Central memory CD8-positive, alpha-beta T cell (primary cell): ENCODE data around the gene CERK.

Source experiments
- ATAC-seq: fragments of 150-1000 bp; cut with Tn5 transposase; replicated peaks from 2 replicates; pipeline ENCODE4 v1.10.0; 2022; ENCODE audit warnings: mild to moderate bottlenecking, moderate FRiP score, moderate number of reproducible peaks; ENCODE audit not compliant: poor library complexity, severe bottlenecking; ENCODE audit errors: extremely low read depth
- DNase-seq, 2 donors: peaks; one replicate each; pipeline ENCODE4 v3.0.0; 2021; ENCODE audit warnings: low spot score in 2 of 2
- H3K27ac Mint-ChIP-seq: one replicate; pipeline ENCODE4 v1.8.0; 2022; ENCODE audit warnings: low read depth, mild to moderate bottlenecking, moderate library complexity, mixed read lengths
- H3K27me3 Mint-ChIP-seq: one replicate; pipeline ENCODE4 v1.8.0; 2022; ENCODE audit warnings: mixed read lengths
- H3K36me3 Mint-ChIP-seq: one replicate; pipeline ENCODE4 v1.8.0; 2022; ENCODE audit warnings: mild to moderate bottlenecking, moderate library complexity, mixed read lengths; ENCODE audit not compliant: insufficient read depth
- H3K4me1 Mint-ChIP-seq: one replicate; pipeline ENCODE4 v1.8.0; 2022; ENCODE audit warnings: mixed read lengths
- H3K4me3 Mint-ChIP-seq: one replicate; pipeline ENCODE4 v1.8.0; 2022; ENCODE audit warnings: mild to moderate bottlenecking, moderate library complexity, mixed read lengths
- H3K9me3 Mint-ChIP-seq: one replicate; pipeline ENCODE4 v1.8.0; 2022; ENCODE audit warnings: mixed read lengths

The CERK gene

DNA sequence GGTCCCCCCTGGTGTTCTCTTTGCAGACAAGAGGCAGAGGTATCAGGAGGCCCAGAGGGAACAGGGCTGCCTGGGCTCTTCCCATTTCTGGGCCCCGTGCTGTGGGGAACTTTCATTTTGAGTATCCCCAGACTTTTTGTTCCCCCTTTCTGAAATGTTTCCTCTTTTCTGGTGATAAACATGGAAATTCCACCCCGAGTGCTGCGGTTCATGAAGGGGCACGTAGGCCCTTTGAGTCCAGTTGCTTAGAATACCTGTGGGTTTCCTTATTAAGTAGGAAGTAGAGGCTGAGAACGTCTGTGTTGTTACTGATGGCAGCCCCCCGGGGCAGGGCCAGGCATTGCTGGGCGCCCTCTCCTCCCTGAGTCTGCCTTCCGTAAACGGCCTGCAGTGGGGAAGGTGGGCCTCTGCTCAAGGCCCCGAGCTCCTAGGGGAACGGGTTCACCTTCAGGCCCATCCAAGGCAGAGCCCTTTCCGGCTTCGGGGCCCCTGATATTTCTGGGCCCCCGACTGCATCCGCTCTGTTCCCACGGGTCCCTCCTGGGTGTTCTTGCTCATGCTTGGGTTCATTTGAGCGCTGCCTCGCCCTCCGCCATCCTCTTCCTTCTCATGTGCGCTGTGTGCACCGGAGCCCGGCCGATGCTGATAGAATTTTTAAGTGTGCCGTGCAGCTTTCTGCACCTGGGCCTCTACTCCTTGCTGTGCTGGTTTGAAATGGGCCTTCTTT lies 36.4 kb upstream of the CERK start:
- Mint-ChIP-seq H3K27me3 (no peaks in the 10 kb centered on the region), H3K27ac (peak overlapping the region; percentile 77), H3K9me3 (no peaks in the 10 kb centered on the region), H3K4me1 (peaks cover 60% of the 10 kb centered on the region), H3K36me3 (peaks cover 9% of the 10 kb centered on the region), H3K4me3 (peak overlapping the region; percentile 62)
- ATAC-seq, result peak; percentile 62
- no peak for DNase-seq

- H3K27ac Mint-ChIP-seq, result no peak overlapping the region
- H3K36me3 Mint-ChIP-seq, result peaks cover 10% of the 10 kb centered on the region
- no peaks in the 10 kb centered on the region for H3K9me3 Mint-ChIP-seq
- no peaks in the 10 kb centered on the region for H3K27me3 Mint-ChIP-seq
- DNase-seq (no peak), ATAC-seq (no peak)
- H3K4me3 Mint-ChIP-seq, result no peak overlapping the region
- peaks cover 70% of the 10 kb centered on the region for H3K4me1 Mint-ChIP-seq
Observed at GRCh38 chr22:46773076-46773475, 35.0 kb upstream of the CERK start.

DNA sequence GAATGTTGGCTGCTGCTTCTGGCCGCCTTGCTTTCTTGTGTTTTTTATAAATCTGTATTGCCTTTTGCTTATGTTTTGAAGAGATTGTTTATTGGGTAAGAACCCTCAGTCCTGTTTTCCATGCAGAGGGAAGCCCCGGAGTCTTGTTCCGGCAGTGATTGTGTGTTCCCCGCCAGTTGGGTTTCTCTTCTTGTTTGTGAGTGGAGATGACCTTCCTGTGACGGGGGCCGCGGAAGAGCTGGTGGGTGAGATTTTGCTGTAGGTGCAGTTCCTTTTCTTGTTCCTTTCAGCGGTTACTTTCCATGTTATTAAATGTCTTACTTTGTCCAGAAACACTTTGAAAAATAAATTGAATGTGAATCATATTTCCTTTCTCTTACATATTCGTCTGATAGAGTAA lies 32.7 kb upstream of the CERK start:
- Mint-ChIP-seq H3K36me3 (peaks cover 10% of the 10 kb centered on the region), H3K4me1 (peaks cover 64% of the 10 kb centered on the region), H3K27me3 (no peaks in the 10 kb centered on the region), H3K4me3 (no peak overlapping the region), H3K27ac (peak overlapping the region; percentile 58), H3K9me3 (no peaks in the 10 kb centered on the region)
- DNase-seq (no peak), ATAC-seq (no peak)

DNA sequence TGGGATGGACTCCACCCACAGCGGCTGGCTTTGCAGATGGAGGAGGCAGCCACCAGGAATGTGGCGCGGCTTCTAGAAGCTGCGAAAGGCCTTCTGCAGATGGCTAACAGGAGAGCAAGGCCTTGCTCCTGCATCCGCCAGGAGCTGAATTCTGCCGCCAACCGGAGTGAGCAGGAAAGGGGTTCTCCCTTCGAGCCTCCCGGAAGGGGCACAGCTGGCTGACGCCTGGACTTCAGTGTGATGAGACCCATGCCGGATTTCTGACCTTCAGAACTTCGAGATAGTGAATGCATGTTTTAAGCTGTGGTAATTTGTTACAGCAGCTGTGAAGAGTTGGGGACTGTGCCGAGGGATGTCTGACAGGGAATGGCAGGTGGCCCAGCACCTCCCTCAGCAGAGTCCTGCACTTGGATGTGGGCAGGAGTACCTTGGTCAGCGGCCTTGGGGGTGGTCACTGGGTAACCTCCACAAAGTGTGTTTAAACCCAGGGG lies 32.1 kb upstream of the CERK start:
- Mint-ChIP-seq H3K4me1 (peaks cover 63% of the 10 kb centered on the region), H3K36me3 (peaks cover 13% of the 10 kb centered on the region), H3K27ac (peak overlapping the region; percentile 58), H3K4me3 (no peak overlapping the region), H3K9me3 (no peaks in the 10 kb centered on the region), H3K27me3 (no peaks in the 10 kb centered on the region)
- ATAC-seq (no peak), DNase-seq (no peak)

- peaks cover 63% of the 10 kb centered on the region for H3K4me1 Mint-ChIP-seq
- H3K36me3 Mint-ChIP-seq, result peaks cover 13% of the 10 kb centered on the region
- DNase-seq, result no peak
- H3K4me3 Mint-ChIP-seq, result no peak overlapping the region
- H3K27me3 Mint-ChIP-seq, result no peaks in the 10 kb centered on the region
- no peak for ATAC-seq
- no peaks in the 10 kb centered on the region for H3K9me3 Mint-ChIP-seq
- peak overlapping the region; percentile 58 for H3K27ac Mint-ChIP-seq
Observed at GRCh38 chr22:46769706-46770105, 31.7 kb upstream of the CERK start.

DNA sequence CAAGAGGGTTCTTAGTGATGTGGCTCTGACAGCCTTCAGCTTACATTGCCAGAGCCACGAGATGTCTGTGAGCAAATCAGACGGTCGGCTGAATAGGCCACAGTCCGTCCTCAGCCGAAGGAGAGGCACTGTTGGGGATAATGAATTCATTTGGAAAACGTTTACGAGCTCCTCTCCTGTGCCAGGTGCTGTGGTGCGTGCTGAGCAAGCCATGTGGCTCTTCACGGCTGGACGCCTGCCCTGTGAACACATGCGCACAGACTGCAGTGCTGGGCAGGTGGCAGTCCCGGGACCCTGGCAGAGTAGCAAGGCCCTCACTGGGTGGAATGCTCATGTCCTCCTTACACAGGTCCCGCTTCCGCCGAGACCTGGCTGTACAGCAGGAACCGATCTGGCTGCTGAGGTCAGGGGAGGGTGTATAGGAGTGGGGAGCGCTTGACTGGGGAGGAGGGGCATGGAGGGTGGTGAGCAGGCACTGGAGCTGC lies 31.2 kb upstream of the CERK start:
- ATAC-seq (no peak), DNase-seq (no peak)
- Mint-ChIP-seq H3K27me3 (no peaks in the 10 kb centered on the region), H3K9me3 (no peaks in the 10 kb centered on the region), H3K36me3 (peaks cover 13% of the 10 kb centered on the region), H3K27ac (peak overlapping the region; percentile 58), H3K4me3 (no peak overlapping the region), H3K4me1 (peaks cover 64% of the 10 kb centered on the region)

- Mint-ChIP-seq H3K36me3 (peaks cover 24% of the 10 kb centered on the region), H3K27me3 (no peaks in the 10 kb centered on the region)
- no peak for ATAC-seq
Observed at GRCh38 chr22:46767249-46767985, 29.4 kb upstream of the CERK start.

GRCh38 chr22:46766611-46767010 lies 28.6 kb upstream of the CERK start:
- Mint-ChIP-seq H3K4me3 (no peak overlapping the region), H3K27ac (peak overlapping the region; percentile 86), H3K9me3 (no peaks in the 10 kb centered on the region), H3K36me3 (peaks cover 30% of the 10 kb centered on the region), H3K4me1 (peaks cover 81% of the 10 kb centered on the region), H3K27me3 (no peaks in the 10 kb centered on the region)
- ATAC-seq (no peak), DNase-seq (no peak)

More at GRCh38 chr22:46767249-46767985, 29.4 kb upstream of the CERK start:
- Mint-ChIP-seq H3K9me3 (no peaks in the 10 kb centered on the region), H3K4me1 (peaks cover 73% of the 10 kb centered on the region), H3K27ac (peak overlapping the region; percentile 86), H3K4me3 (peak overlapping the region; percentile 23)
- DNase-seq, result no peak

- DNase-seq, result no peak
- H3K4me3 Mint-ChIP-seq, result no peak overlapping the region
Observed at GRCh38 chr22:46764779-46765485, 26.9 kb upstream of the CERK start.

DNA sequence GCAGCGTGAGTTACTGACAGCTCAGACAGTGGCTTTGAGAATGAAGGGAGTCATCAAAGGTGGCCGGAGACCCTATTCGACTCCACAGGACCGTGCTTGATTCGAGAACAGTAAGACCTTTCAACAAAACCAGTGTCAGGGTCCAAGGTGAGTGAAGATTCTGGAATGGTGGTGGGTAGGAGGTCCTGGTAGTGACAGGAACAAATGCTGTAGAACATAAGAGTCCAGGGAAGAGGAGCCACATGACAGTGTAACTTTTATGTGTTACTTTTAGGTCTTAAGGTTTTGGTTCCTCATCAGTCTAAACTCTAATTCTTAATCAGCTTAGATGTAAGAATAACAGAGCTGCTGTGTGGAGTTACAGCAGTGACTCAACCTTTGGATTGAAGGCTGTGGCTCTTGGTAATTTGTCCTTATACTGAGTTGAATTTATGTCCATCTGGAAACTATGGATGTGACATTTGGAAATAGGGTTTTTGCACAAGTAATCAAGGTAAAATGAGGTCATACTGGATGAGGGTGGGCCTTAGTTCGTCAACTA lies 26.2 kb upstream of the CERK start:
- ATAC-seq (no peak), DNase-seq (no peak)
- Mint-ChIP-seq H3K9me3 (no peaks in the 10 kb centered on the region), H3K27ac (peak overlapping the region; percentile 99), H3K4me3 (peak overlapping the region; percentile 96), H3K27me3 (no peaks in the 10 kb centered on the region), H3K36me3 (peaks cover 26% of the 10 kb centered on the region), H3K4me1 (peaks cover 72% of the 10 kb centered on the region)

More at GRCh38 chr22:46764779-46765485, 26.9 kb upstream of the CERK start:
- no peaks in the 10 kb centered on the region for H3K27me3 Mint-ChIP-seq
- ATAC-seq, result no peak
- H3K27ac Mint-ChIP-seq, result peak overlapping the region; percentile 99
- H3K9me3 Mint-ChIP-seq, result no peaks in the 10 kb centered on the region
- H3K36me3 Mint-ChIP-seq, result peaks cover 26% of the 10 kb centered on the region
- peaks cover 80% of the 10 kb centered on the region for H3K4me1 Mint-ChIP-seq

- peak; percentile 52 for ATAC-seq
- H3K4me3 Mint-ChIP-seq, result peak overlapping the region; percentile 96
- peak overlapping the region; percentile 99 for H3K27ac Mint-ChIP-seq
- DNase-seq, result peak in 1 of 2 donors; percentile 34
- H3K4me1 Mint-ChIP-seq, result peaks cover 72% of the 10 kb centered on the region
- no peaks in the 10 kb centered on the region for H3K27me3 Mint-ChIP-seq
- no peaks in the 10 kb centered on the region for H3K9me3 Mint-ChIP-seq
- peaks cover 26% of the 10 kb centered on the region for H3K36me3 Mint-ChIP-seq
Observed at GRCh38 chr22:46763051-46763705, 25.1 kb upstream of the CERK start.
